Measurements from ENCODE around the gene IRAK2. TPM values are rescaled to one million over a fixed set of nuclear protein-coding genes. Genes with fewer than 3 reads are reported as not detected.
"Not testable (repeated sequence)": the region's sequence is repeated elsewhere in the genome, so short reads cannot be mapped to it uniquely, and the experiment has no call there.

Gene IRAK2
- total RNA-seq, 1 donor from 2014 or later = 0.44 TPM

DNA sequence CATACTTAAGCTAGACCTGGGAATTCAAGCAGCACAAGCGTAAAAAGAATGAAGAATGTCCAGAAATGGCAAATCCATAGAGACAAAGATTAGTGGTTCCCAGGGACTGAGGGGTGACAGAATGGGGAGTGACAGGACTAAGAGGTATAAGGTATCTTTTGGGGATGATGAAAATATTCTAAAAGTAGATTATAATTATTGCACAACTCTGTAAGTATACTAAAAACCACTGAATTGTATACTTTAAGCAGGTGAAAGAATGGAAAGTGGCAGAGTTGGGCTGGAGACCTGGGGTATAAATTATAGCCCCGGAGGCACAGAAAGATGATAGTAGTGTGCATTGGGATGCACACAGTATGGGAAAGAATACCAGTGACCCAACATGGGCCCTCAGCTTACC is 43.7 kb upstream of the IRAK2 start:
- no peak for DNase-seq (ENCODE audit: low read depth, low spot score)
- H3K4me1 Mint-ChIP-seq = peaks cover 8% of the 10 kb centered on the region
- TF ChIP-seq CTCF (conservative IDR thresholded peaks at IDR 0.05) = no peak
- H3K9me3 Mint-ChIP-seq = no peaks in the 10 kb centered on the region
- H3K27me3 Mint-ChIP-seq (ENCODE audit: low read depth) = no peaks in the 10 kb centered on the region
- H3K4me3 Mint-ChIP-seq = no peak overlapping the region
- peaks cover 4% of the 10 kb centered on the region for H3K36me3 Mint-ChIP-seq (ENCODE audit: low read depth)
- H3K27ac Mint-ChIP-seq (ENCODE audit: unreplicated experiment) = no peak overlapping the region

GRCh38 chr3:10122724-10123123 is 42.0 kb upstream of the IRAK2 start:
- H3K4me3 Mint-ChIP-seq = no peak overlapping the region
- H3K9me3 Mint-ChIP-seq = no peaks in the 10 kb centered on the region
- no peak for DNase-seq (ENCODE audit: low read depth, low spot score)
- TF ChIP-seq CTCF (conservative IDR thresholded peaks at IDR 0.05) = no peak
- peaks cover 15% of the 10 kb centered on the region for H3K36me3 Mint-ChIP-seq (ENCODE audit: low read depth)
- H3K27me3 Mint-ChIP-seq (ENCODE audit: low read depth) = no peaks in the 10 kb centered on the region
- H3K27ac Mint-ChIP-seq (ENCODE audit: unreplicated experiment) = no peak overlapping the region
- H3K4me1 Mint-ChIP-seq = no peaks in the 10 kb centered on the region

DNA sequence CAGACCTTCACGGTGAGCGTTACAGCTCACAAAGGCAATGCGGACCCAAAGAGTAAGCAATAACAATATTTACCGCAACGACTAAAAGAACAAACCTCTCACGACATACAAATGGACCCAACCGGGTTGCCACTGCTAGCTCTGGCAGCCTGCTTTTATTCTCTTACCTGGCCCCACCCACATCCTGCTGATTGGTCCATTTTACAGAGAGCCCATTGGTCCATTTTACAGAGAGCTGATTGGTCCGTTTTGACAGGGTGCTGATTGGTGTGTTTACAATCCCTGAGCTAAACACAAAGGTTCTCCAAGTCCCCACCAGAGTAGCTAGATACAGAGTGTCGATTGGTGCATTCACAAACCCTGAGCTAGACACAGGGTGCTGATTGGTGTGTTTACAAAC is 28.8 kb upstream of the IRAK2 start:
- not testable (repeated sequence) for H3K27me3 Mint-ChIP-seq (ENCODE audit: low read depth); H3K4me3 Mint-ChIP-seq; H3K9me3 Mint-ChIP-seq; H3K36me3 Mint-ChIP-seq (ENCODE audit: low read depth); H3K4me1 Mint-ChIP-seq; DNase-seq (ENCODE audit: low read depth, low spot score); H3K27ac Mint-ChIP-seq (ENCODE audit: unreplicated experiment)

- Mint-ChIP-seq H3K36me3 (ENCODE audit: low read depth) (no peaks in the 10 kb centered on the region), H3K4me3 (no peak overlapping the region), H3K27me3 (ENCODE audit: low read depth) (no peaks in the 10 kb centered on the region), H3K27ac (ENCODE audit: unreplicated experiment) (no peak overlapping the region), H3K4me1 (peaks cover 4% of the 10 kb centered on the region), H3K9me3 (no peaks in the 10 kb centered on the region)
- no peak for DNase-seq (ENCODE audit: low read depth, low spot score)
- TF ChIP-seq CTCF (conservative IDR thresholded peaks at IDR 0.05) = no peak
These were observed 28.2 kb upstream of the IRAK2 start for GRCh38 chr3:10136426-10137005.

DNA sequence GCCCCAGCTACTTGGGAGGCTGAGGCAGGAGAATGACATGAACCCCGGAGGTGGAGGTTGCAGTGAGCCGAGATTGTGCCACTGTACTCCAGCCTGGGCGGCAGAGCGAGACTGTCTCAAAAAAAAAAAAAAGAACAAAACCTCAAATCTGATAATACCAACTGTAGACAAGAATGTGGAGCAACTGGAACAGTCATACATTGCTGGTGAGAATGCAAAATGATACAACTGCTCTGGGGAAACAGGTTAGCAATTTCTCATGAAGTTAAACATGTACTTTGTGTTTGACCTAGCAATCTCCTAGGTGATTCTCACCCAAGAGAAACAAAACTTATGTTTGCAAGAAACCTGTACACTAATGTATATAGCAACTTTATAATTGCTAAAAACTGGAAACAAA is 27.5 kb upstream of the IRAK2 start:
- peaks cover 4% of the 10 kb centered on the region for H3K4me1 Mint-ChIP-seq

More for the DNA sequence above, 27.5 kb upstream of the IRAK2 start:
- no peak for DNase-seq (ENCODE audit: low read depth, low spot score)
- Mint-ChIP-seq H3K4me3 (no peak overlapping the region), H3K27ac (ENCODE audit: unreplicated experiment) (no peak overlapping the region), H3K36me3 (ENCODE audit: low read depth) (no peaks in the 10 kb centered on the region), H3K27me3 (ENCODE audit: low read depth) (no peaks in the 10 kb centered on the region), H3K9me3 (no peaks in the 10 kb centered on the region)
- no peak for TF ChIP-seq CTCF (conservative IDR thresholded peaks at IDR 0.05)

Data from neural crest cell (in vitro differentiated cells).